ENCODE measurements around the gene FLII.

- TF ChIP-seq CTCF (IDR thresholded peaks at IDR 0.05) (no peak), POLR2AphosphoS5 (IDR thresholded peaks at IDR 0.05) (no peak), POLR2A (IDR thresholded peaks at IDR 0.05) (no peak)
Observed at GRCh38 chr17:18229254-18229653, 29.3 kb downstream of the FLII start.

All from transverse colon (tissue), 4 donors.